ENCODE data around the gene UGGT1.

UGGT1 gene

GRCh38 chr2:128237911-128238697 lies 147.1 kb downstream of the UGGT1 start:
- no peak for DNase-seq (ENCODE audit: low spot score)
- TF ChIP-seq CTCF (IDR thresholded peaks at IDR 0.05; ENCODE audit: extremely low read depth, insufficient read depth, missing control alignments): no peak
- in situ Hi-C loops (cut with MboI; ENCODE audit: low pct_unique_long_range_greater_than_20kb, low sequenced_read_pairs, unreplicated experiment): no loop called here

- no peak for TF ChIP-seq CTCF (IDR thresholded peaks at IDR 0.05; ENCODE audit: extremely low read depth, insufficient read depth, missing control alignments)
- in situ Hi-C loops (cut with MboI; ENCODE audit: low pct_unique_long_range_greater_than_20kb, low sequenced_read_pairs, unreplicated experiment): no loop called here
- no peak for DNase-seq (ENCODE audit: low spot score)
These were observed 150.9 kb downstream of the UGGT1 start for GRCh38 chr2:128241896-128242295.
